B cell (primary cell): Measurements from ENCODE around the gene SLC2A1.

Experiments
- EZH2 ChIP-seq: IDR thresholded peaks from 2 replicates; pipeline ENCODE4 v1.6.1; 2012; ENCODE audit warnings: borderline replicate concordance, low read depth, mild to moderate bottlenecking, moderate library complexity, low read length; ENCODE audit not compliant: insufficient read depth, poor library complexity, severe bottlenecking
- TF ChIP-seq, protein P1 (sequence below): fragments of 200-600 bp; IDR thresholded peaks from one replicate; pipeline ENCODE4 v1.8.0; 2022; ENCODE audit warnings: antibody characterized with exemption, mild to moderate bottlenecking

DNA sequence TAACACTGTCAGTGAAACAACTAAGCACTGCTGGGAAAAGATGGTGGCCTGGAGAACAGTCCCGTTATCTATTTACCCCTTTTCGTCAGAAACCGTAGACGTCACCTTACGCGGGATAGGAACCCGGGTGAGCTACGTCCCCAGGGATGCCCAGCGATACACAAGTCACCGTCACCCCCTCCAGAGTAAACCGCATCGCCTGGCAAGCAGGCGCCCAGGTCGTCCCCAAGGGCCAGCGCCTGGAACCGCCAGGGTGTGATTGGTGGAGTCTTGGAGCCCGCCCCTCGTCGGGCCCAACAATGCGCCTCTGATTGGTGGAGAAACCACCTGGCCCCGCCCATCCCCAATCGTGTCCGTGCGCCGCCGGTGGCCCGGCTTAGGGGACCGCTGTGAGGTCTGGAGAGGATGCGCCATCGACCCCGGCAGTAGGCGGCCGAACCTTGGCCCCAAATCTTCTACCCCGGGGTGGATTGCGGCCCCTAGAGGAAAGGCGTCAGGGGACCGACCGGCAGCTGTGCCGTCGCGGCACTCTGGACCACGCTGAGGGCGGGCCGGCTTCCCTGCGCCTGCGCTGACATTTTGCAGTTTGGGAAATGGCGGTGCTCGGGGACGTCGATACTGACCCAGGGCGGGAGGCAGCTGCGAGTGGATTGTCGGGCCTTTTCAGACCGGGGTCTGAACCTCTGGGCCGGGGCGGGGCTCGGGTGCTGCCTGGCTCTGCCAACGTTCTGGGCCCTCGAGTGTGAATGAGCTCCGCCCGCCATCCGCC is 34.4 kb downstream of the SLC2A1 start:
- TF ChIP-seq, protein P1, sequence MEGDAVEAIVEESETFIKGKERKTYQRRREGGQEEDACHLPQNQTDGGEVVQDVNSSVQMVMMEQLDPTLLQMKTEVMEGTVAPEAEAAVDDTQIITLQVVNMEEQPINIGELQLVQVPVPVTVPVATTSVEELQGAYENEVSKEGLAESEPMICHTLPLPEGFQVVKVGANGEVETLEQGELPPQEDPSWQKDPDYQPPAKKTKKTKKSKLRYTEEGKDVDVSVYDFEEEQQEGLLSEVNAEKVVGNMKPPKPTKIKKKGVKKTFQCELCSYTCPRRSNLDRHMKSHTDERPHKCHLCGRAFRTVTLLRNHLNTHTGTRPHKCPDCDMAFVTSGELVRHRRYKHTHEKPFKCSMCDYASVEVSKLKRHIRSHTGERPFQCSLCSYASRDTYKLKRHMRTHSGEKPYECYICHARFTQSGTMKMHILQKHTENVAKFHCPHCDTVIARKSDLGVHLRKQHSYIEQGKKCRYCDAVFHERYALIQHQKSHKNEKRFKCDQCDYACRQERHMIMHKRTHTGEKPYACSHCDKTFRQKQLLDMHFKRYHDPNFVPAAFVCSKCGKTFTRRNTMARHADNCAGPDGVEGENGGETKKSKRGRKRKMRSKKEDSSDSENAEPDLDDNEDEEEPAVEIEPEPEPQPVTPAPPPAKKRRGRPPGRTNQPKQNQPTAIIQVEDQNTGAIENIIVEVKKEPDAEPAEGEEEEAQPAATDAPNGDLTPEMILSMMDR: no peak
- no peak for TF ChIP-seq EZH2
